Esophagus (tissue), 2 donors: Measurements from ENCODE around the gene VIT. TPM values are rescaled to one million over a fixed set of nuclear protein-coding genes. Genes with fewer than 3 reads are reported as not detected.

ENCODE experiments used
- H3K27ac ChIP-seq, 2 donors: one replicate each; pipeline ENCODE4 v1.5.1; 2013; ENCODE audit warnings: low read depth in 2 of 2, mild to moderate bottlenecking in 2 of 2, inconsistent platforms in 1 of 2, low read length in 1 of 2, moderate library complexity in 1 of 2
- H3K27me3 ChIP-seq, 2 donors: one replicate each; pipeline ENCODE4 v1.6.1; 2013; ENCODE audit warnings: low read length in 2 of 2, control low read depth in 1 of 2, mild to moderate bottlenecking in 1 of 2; ENCODE audit not compliant: insufficient read depth in 2 of 2, control insufficient read depth in 1 of 2
- H3K36me3 ChIP-seq, 2 donors: one replicate each; pipeline ENCODE4 v1.6.1; 2013; ENCODE audit warnings: low read length in 1 of 2; ENCODE audit not compliant: control insufficient read depth in 2 of 2, insufficient read depth in 2 of 2
- H3K4me1 ChIP-seq, 2 donors: one replicate each; pipeline ENCODE4 v1.6.1; 2013; ENCODE audit warnings: low read length in 1 of 2; ENCODE audit not compliant: control insufficient read depth in 2 of 2, insufficient read depth in 2 of 2
- H3K4me3 ChIP-seq, 2 donors: one replicate each; pipeline ENCODE4 v1.5.1; 2013; ENCODE audit warnings: low read length in 2 of 2, mild to moderate bottlenecking in 2 of 2, low read depth in 1 of 2, moderate library complexity in 1 of 2
- H3K9me3 ChIP-seq, 2 donors: one replicate each; pipeline ENCODE4 v1.6.1; 2013; ENCODE audit warnings: mild to moderate bottlenecking in 2 of 2, low read depth in 1 of 2, low read length in 1 of 2, moderate library complexity in 1 of 2; ENCODE audit not compliant: control insufficient read depth in 2 of 2, insufficient read depth in 1 of 2
- WGBS, 2 donors: extraction: QIAGEN DNeasy Blood & Tissue Kit; methylation state at CpG; one replicate each; pipeline ENCODE4 v1.1.7; 2013; 5-methylcytosine and 5-hydroxymethylcytosine counted together
- polyA plus RNA-seq, 2 donors: library from polyadenylated mRNA; stranded (reverse); fragments of 200-250 nt; gene quantifications; one replicate each; pipeline ENCODE4 v1.2.3, GENCODE V29; 2013
- donor health status: healthy with polysubstance abuse.
- donor health status: Bipolar disorder and iron deficiency.

Gene VIT
- polyA plus RNA-seq, 2 donors = 2.8 to 4.0 TPM

- Histone ChIP-seq H3K9me3 (no peaks in the 10 kb centered on the region), H3K36me3 (no peaks in the 10 kb centered on the region), H3K27ac (no peak overlapping the region), H3K4me1 (no peaks in the 10 kb centered on the region), H3K4me3 (no peak overlapping the region), H3K27me3 (no peaks in the 10 kb centered on the region)
- WGBS, 2 donors = 70 to 78% methylated on average over 19 of the region's 19 CpGs
Measured at GRCh38 chr2:36781907-36782720, 85.6 kb downstream of the VIT start.

- WGBS, 2 donors = 40 to 51% methylated on average over 2 of the region's 2 CpGs
- no peaks in the 10 kb centered on the region for H3K4me1 ChIP-seq
- no peak overlapping the region for H3K27ac ChIP-seq
- H3K27me3 ChIP-seq = no peaks in the 10 kb centered on the region
- H3K4me3 ChIP-seq = no peak overlapping the region
- no peaks in the 10 kb centered on the region for H3K9me3 ChIP-seq
- no peaks in the 10 kb centered on the region for H3K36me3 ChIP-seq
Measured at GRCh38 chr2:36783246-36783645, 86.7 kb downstream of the VIT start.

- Histone ChIP-seq H3K4me1 (no peaks in the 10 kb centered on the region), H3K27ac (no peak overlapping the region), H3K36me3 (no peaks in the 10 kb centered on the region), H3K27me3 (no peaks in the 10 kb centered on the region), H3K9me3 (no peaks in the 10 kb centered on the region), H3K4me3 (no peak overlapping the region)
- 32 to 35% methylated on average over 5 of the region's 5 CpGs for WGBS, 2 donors
Measured at GRCh38 chr2:36785179-36785795, 88.8 kb downstream of the VIT start.

GRCh38 chr2:36789181-36789804 lies 92.8 kb downstream of the VIT start:
- Histone ChIP-seq H3K27me3 (no peaks in the 10 kb centered on the region), H3K4me1 (no peaks in the 10 kb centered on the region), H3K27ac (no peak overlapping the region), H3K36me3 (no peaks in the 10 kb centered on the region), H3K4me3 (no peak overlapping the region), H3K9me3 (no peaks in the 10 kb centered on the region)
- WGBS, 2 donors = 76 to 79% methylated on average over 11 of the region's 11 CpGs

GRCh38 chr2:36792951-36793350 lies 96.4 kb downstream of the VIT start:
- Histone ChIP-seq H3K36me3 (no peaks in the 10 kb centered on the region), H3K4me3 (no peak overlapping the region), H3K9me3 (no peaks in the 10 kb centered on the region), H3K27ac (no peak overlapping the region), H3K27me3 (no peaks in the 10 kb centered on the region), H3K4me1 (no peaks in the 10 kb centered on the region)
- WGBS, 2 donors = 61 to 64% methylated on average over 2 of the region's 2 CpGs

- no peak overlapping the region for H3K27ac ChIP-seq
- H3K4me3 ChIP-seq = no peak overlapping the region
- H3K9me3 ChIP-seq = no peaks in the 10 kb centered on the region
- H3K4me1 ChIP-seq = no peaks in the 10 kb centered on the region
- no peaks in the 10 kb centered on the region for H3K27me3 ChIP-seq
- WGBS, 2 donors = 62 to 68% methylated on average over 6 of the region's 6 CpGs
- H3K36me3 ChIP-seq = no peaks in the 10 kb centered on the region
Measured at GRCh38 chr2:36797324-36798070, 101.0 kb downstream of the VIT start.

GRCh38 chr2:36798724-36799123 lies 102.2 kb downstream of the VIT start:
- no peak overlapping the region for H3K4me3 ChIP-seq
- no peaks in the 10 kb centered on the region for H3K4me1 ChIP-seq
- 78 to 84% methylated on average over 3 of the region's 3 CpGs for WGBS, 2 donors
- no peaks in the 10 kb centered on the region for H3K36me3 ChIP-seq
- no peak overlapping the region for H3K27ac ChIP-seq
- H3K27me3 ChIP-seq = no peaks in the 10 kb centered on the region
- H3K9me3 ChIP-seq = no peaks in the 10 kb centered on the region

GRCh38 chr2:36800381-36800780 lies 103.9 kb downstream of the VIT start:
- H3K27me3 ChIP-seq = no peaks in the 10 kb centered on the region
- H3K36me3 ChIP-seq = no peaks in the 10 kb centered on the region
- H3K9me3 ChIP-seq = no peaks in the 10 kb centered on the region
- no peak overlapping the region for H3K27ac ChIP-seq
- no peaks in the 10 kb centered on the region for H3K4me1 ChIP-seq
- 89 to 94% methylated on average over 11 of the region's 11 CpGs for WGBS, 2 donors
- no peak overlapping the region for H3K4me3 ChIP-seq

GRCh38 chr2:36801088-36801487 lies 104.6 kb downstream of the VIT start:
- Histone ChIP-seq H3K36me3 (no peaks in the 10 kb centered on the region), H3K27me3 (no peaks in the 10 kb centered on the region), H3K9me3 (no peaks in the 10 kb centered on the region), H3K4me3 (no peak overlapping the region), H3K27ac (no peak overlapping the region), H3K4me1 (no peaks in the 10 kb centered on the region)
- 88 to 89% methylated on average over 6 of the region's 6 CpGs for WGBS, 2 donors
